K562 (cell line): ENCODE results near the gene SLC35B1. TPM values are rescaled to one million over a fixed set of nuclear protein-coding genes. Genes with fewer than 3 reads are reported as not detected.

Experiments used
- PYGO2 ChIP-seq: fragments of 450-650 bp; IDR thresholded peaks from 2 replicates; pipeline ENCODE4 v1.6.1; 2016; ENCODE audit warnings: mild to moderate bottlenecking, missing genetic modification characterization, moderate library complexity, missing compliant biosample characterization
- SAFB2 ChIP-seq: fragments of 200-400 bp; formaldehyde crosslinking; IDR thresholded peaks from 2 replicates; pipeline ENCODE4 v1.6.1; 2018; ENCODE audit warnings: borderline replicate concordance, low read length, low read depth, moderate library complexity; ENCODE audit not compliant: severe bottlenecking
- SOX6 ChIP-seq: fragments of 450-650 bp; IDR thresholded peaks from 2 replicates; pipeline ENCODE4 v1.6.1; 2014; ENCODE audit warnings: mild to moderate bottlenecking
- ZBTB40 ChIP-seq, 2 experiments: fragments of 450-650 bp in 1 of 2; sonication (generic) in 1 of 2; formaldehyde crosslinking in 1 of 2; IDR thresholded peaks; 2 replicates each; pipeline versions ENCODE4 v1.7.1 to v1.9.0; 2016 to 2022; ENCODE audit warnings: inconsistent platforms in 1 of 2, mild to moderate bottlenecking in 1 of 2, missing genetic modification reagents in 1 of 2
- ZNF174 ChIP-seq: fragments of 250-450 bp; sonication (Bioruptor Pico); IDR thresholded peaks from 2 replicates; pipeline ENCODE4 v1.4.0; 2020; ENCODE audit warnings: mild to moderate bottlenecking
- ZNF644 ChIP-seq: fragments of 200-800 bp; sonication (Bioruptor generic); IDR thresholded peaks from 2 replicates; pipeline ENCODE4 v1.6.1; 2016; ENCODE audit warnings: low read depth, missing genetic modification characterization, missing compliant biosample characterization
- ZNF717 ChIP-seq: fragments of 250-450 bp; sonication (Bioruptor Pico); IDR thresholded peaks from 2 replicates; pipeline ENCODE4 v1.5.0; 2021
- polyA plus RNA-seq, 8 experiments: library from polyadenylated mRNA; depleted of rRNA in 4 of 8; stranded (reverse) in 5 of 8; unstranded in 3 of 8; fragments of >200 nt; fragmentation: Nextera tagmentation in 2 of 8; fragmentation: Illumina TruSeq in 1 of 8; extraction: Ambion mirVana in 2 of 8; extraction: Trizol in 1 of 8; gene quantifications; 2 replicates each; pipeline versions ENCODE4 v1.2.1 to v1.2.3, GENCODE V29; 2011 to 2014; ENCODE audit warnings: inconsistent platforms in 1 of 8, missing spikeins in 1 of 8
- total RNA-seq, 7 experiments: library from RNA; depleted of rRNA in 6 of 7; stranded (reverse); fragments of >200 nt in 6 of 7; fragmentation: Illumina TruSeq in 2 of 7; extraction: Trizol in 2 of 7; gene quantifications; 2 replicates each; pipeline versions ENCODE4 v1.2.1 to v1.2.3, GENCODE V29; 2011 to 2021; ENCODE audit warnings: low replicate concordance in 1 of 7

Gene SLC35B1
- total and polyA plus RNA-seq, 9 of the 15 experiments (the other 6 are each of a cell fraction or from before 2014, with no cell fraction given): 51.4 to 87.9 (median 66.3) TPM

DNA sequence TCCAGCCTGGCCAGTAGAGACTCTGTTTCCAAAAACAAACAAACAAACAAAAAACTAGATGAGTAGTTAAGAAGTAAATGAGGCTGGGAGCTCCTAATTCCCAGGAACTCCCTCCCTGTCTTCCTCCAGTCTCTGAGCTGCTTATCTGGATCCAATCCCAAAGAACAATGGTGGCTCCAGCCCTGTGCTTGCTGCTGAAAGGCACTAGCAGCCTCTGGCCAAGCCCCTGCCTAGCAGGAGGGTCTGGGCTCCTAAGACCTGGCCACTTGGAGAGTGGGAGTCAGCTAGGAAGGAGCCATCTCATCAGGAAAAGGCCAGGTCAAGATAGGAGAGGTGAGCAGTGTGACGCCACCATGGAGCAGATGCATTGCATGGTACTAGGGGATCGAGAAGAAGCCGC, 14.3 kb upstream of the SLC35B1 start (continued):
- TF ChIP-seq SAFB2 (no peak), SOX6 (no peak), ZNF644 (tag) (no peak), PYGO2 (tag) (no peak), ZBTB40 (IDR thresholded peaks at IDR 0.05) (no peak), ZBTB40 (CRISPR knock-in tag; IDR thresholded peaks at IDR 0.05) (no peak), ZNF717 (CRISPR knock-in tag) (no peak), ZNF174 (no peak)
- TF ChIP-seq, all 486 proteins: peak for 0
